CD14-positive monocyte (primary cell): ENCODE data around the gene KCTD16. TPM values are rescaled to one million over a fixed set of nuclear protein-coding genes. Genes with fewer than 3 reads are reported as not detected.

Experiments used
- DNase-seq, 3 donors: peaks; one replicate each; pipeline ENCODE4 v3.0.0-alpha.2; 2011 to 2022
- H2AFZ ChIP-seq: 2 replicates; pipeline ENCODE4 v1.6.0; 2012; ENCODE audit warnings: mild to moderate bottlenecking, low read depth, low read length, inconsistent platforms; ENCODE audit not compliant: insufficient read depth, poor library complexity, severe bottlenecking
- H3K27ac ChIP-seq, 2 donors: 1 replicate in 1 of 2; 2 replicates in 1 of 2; pipeline ENCODE4 v1.5.1; 2012 to 2013; ENCODE audit warnings: low read length in 2 of 2, control low read depth in 1 of 2, inconsistent platforms in 1 of 2, low read depth in 1 of 2, mild to moderate bottlenecking in 1 of 2
- H3K27me3 ChIP-seq, 2 donors: one replicate each; pipeline versions ENCODE4 v1.6.0 to v1.6.1; 2011 to 2013; ENCODE audit warnings: low read length in 2 of 2; ENCODE audit not compliant: control insufficient read depth in 2 of 2, insufficient read depth in 2 of 2
- H3K36me3 ChIP-seq, 2 donors: replicated peaks in 1 of 2; 1 replicate in 1 of 2; 2 replicates in 1 of 2; pipeline versions ENCODE4 v1.5.1 to v1.6.1; 2012 to 2013; ENCODE audit warnings: low read length in 2 of 2, control low read depth in 1 of 2, inconsistent platforms in 1 of 2, mild to moderate bottlenecking in 1 of 2; ENCODE audit not compliant: insufficient read depth in 2 of 2, control insufficient read depth in 1 of 2
- H3K4me1 ChIP-seq, 2 donors: 1 replicate in 1 of 2; 2 replicates in 1 of 2; pipeline versions ENCODE4 v1.5.1 to v1.6.1; 2012 to 2013; ENCODE audit warnings: low read length in 2 of 2, control low read depth in 1 of 2, inconsistent platforms in 1 of 2, mild to moderate bottlenecking in 1 of 2, moderate library complexity in 1 of 2; ENCODE audit not compliant: insufficient read depth in 2 of 2, control insufficient read depth in 1 of 2
- H3K4me2 ChIP-seq: replicated peaks from 2 replicates; pipeline ENCODE3; 2012; ENCODE audit warnings: low read length, moderate library complexity, mild to moderate bottlenecking; ENCODE audit not compliant: poor library complexity, severe bottlenecking; ENCODE audit errors: extremely low read depth
- H3K4me3 ChIP-seq, 3 experiments: fragments of 200-600 bp in 1 of 3; sonication (generic) in 1 of 3; replicated peaks in 1 of 3; 1 replicate in 2 of 3; 2 replicates in 1 of 3; pipeline ENCODE4 v1.5.1; 2011 to 2013; ENCODE audit warnings: low read length in 3 of 3, mild to moderate bottlenecking in 3 of 3, control low read depth in 2 of 3, low read depth in 2 of 3, inconsistent platforms in 1 of 3, moderate library complexity in 1 of 3
- H3K79me2 ChIP-seq: 2 replicates; pipeline ENCODE4 v1.6.0; 2012; ENCODE audit warnings: mild to moderate bottlenecking, control low read depth, inconsistent platforms, low read length, moderate library complexity; ENCODE audit not compliant: insufficient read depth
- H3K9ac ChIP-seq: 2 replicates; pipeline ENCODE4 v1.6.0; 2017; ENCODE audit warnings: low read length, mild to moderate bottlenecking; ENCODE audit not compliant: insufficient read depth, poor library complexity, severe bottlenecking
- H3K9me3 ChIP-seq, 2 donors: replicated peaks in 1 of 2; 1 replicate in 1 of 2; 2 replicates in 1 of 2; pipeline versions ENCODE4 v1.5.1 to v1.6.1; 2012 to 2013; ENCODE audit warnings: low read length in 2 of 2, control low read depth in 1 of 2; ENCODE audit not compliant: control insufficient read depth in 1 of 2, insufficient read depth in 1 of 2
- H4K20me1 ChIP-seq: 2 replicates; pipeline ENCODE4 v1.6.0; 2012; ENCODE audit warnings: mild to moderate bottlenecking, low read length, control low read depth, moderate library complexity; ENCODE audit not compliant: insufficient read depth
- H3K27ac Mint-ChIP-seq, 7 donors: one replicate each; pipeline ENCODE4 v1.8.0; 2020; ENCODE audit warnings: mild to moderate bottlenecking in 7 of 7, mixed read lengths in 7 of 7, moderate library complexity in 6 of 7, inconsistent platforms in 2 of 7
- H3K27me3 Mint-ChIP-seq, 3 donors: one replicate each; pipeline ENCODE4 v1.8.0; 2021 to 2022; ENCODE audit warnings: low read depth in 3 of 3, mild to moderate bottlenecking in 3 of 3, mixed read lengths in 3 of 3, moderate library complexity in 3 of 3, inconsistent platforms in 1 of 3
- H3K36me3 Mint-ChIP-seq, 2 donors: one replicate each; pipeline ENCODE4 v1.8.0; 2020; ENCODE audit warnings: mixed read lengths in 2 of 2, inconsistent platforms in 1 of 2, mild to moderate bottlenecking in 1 of 2
- H3K4me1 Mint-ChIP-seq: one replicate; pipeline ENCODE4 v1.8.0; 2020; ENCODE audit warnings: mild to moderate bottlenecking, mixed read lengths
- H3K4me3 Mint-ChIP-seq, 2 donors: one replicate each; pipeline ENCODE4 v1.8.0; 2020; ENCODE audit warnings: mild to moderate bottlenecking in 2 of 2, mixed read lengths in 2 of 2, moderate library complexity in 1 of 2
- H3K9me3 Mint-ChIP-seq, 7 donors: one replicate each; pipeline ENCODE4 v1.8.0; 2020 to 2022; ENCODE audit warnings: mixed read lengths in 7 of 7, mild to moderate bottlenecking in 6 of 7, moderate library complexity in 6 of 7, inconsistent platforms in 2 of 7
- CTCF ChIP-seq: fragments of 200-600 bp; IDR thresholded peaks from one replicate; pipeline ENCODE4 v1.8.0; 2022; ENCODE audit warnings: antibody characterized with exemption, mild to moderate bottlenecking
- WGBS: methylation state at CpG from one replicate; pipeline ENCODE4 v1.1.5; 2013; ENCODE audit warnings: missing lambda C conversion rate; ENCODE audit not compliant: insufficient coverage; 5-methylcytosine and 5-hydroxymethylcytosine counted together
- intact Hi-C, 2 donors: fragments of 100-400 bp; cut with micrococcal nuclease; formaldehyde crosslinking; loops; one replicate each; pipeline versions ENCODE4 v1.15.0 to v1.15.1; 2023
- polyA plus RNA-seq, 3 donors: library from polyadenylated mRNA; depleted of rRNA in 1 of 3; unstranded in 2 of 3; stranded (reverse) in 1 of 3; fragments of 300-500 nt in 2 of 3; fragments of >200 nt in 1 of 3; fragmentation: Illumina TruSeq in 2 of 3; gene quantifications; 1 replicate in 2 of 3; 2 replicates in 1 of 3; pipeline ENCODE4 v1.2.3, GENCODE V29; 2012 to 2021

KCTD16 gene
- polyA plus RNA-seq, 3 donors = not detected

GRCh38 chr5:144209361-144209760, 38.7 kb downstream of the KCTD16 start:
- H3K27me3 Mint-ChIP-seq = peaks cover 20 to 40% (median 28%) of the 10 kb centered on the region in 3 donors
- no peak overlapping the region for H3K9ac ChIP-seq
- no peaks in the 10 kb centered on the region for H3K9me3 Mint-ChIP-seq

GRCh38 chr5:144210655-144211054, 40.0 kb downstream of the KCTD16 start:
- Mint-ChIP-seq H3K36me3 (no peaks in the 10 kb centered on the region), H3K9me3 (no peaks in the 10 kb centered on the region), H3K4me3 (no peak overlapping the region), H3K4me1 (no peaks in the 10 kb centered on the region), H3K27ac (no peak overlapping the region), H3K27me3 (peaks cover 7 to 27% (median 15%) of the 10 kb centered on the region in 3 donors)
- Histone ChIP-seq H3K4me1 (no peaks in the 10 kb centered on the region), H3K9me3 (no peaks in the 10 kb centered on the region), H3K79me2 (no peaks in the 10 kb centered on the region), H4K20me1 (no peaks in the 10 kb centered on the region), H3K4me2 (no peak overlapping the region), H2AFZ (no peak overlapping the region), H3K27ac (no peak overlapping the region), H3K9ac (no peak overlapping the region), H3K27me3 (peaks cover 14 to 27% of the 10 kb centered on the region in 2 donors), H3K36me3 (no peaks in the 10 kb centered on the region), H3K4me3 (no peak overlapping the region)
- intact Hi-C loops = no loop called here
- no peak for DNase-seq
- WGBS = no CpG with 5 or more reads among the region's 1 CpG
- TF ChIP-seq CTCF = no peak

More at GRCh38 chr5:144209361-144209760, 38.7 kb downstream of the KCTD16 start:
- Histone ChIP-seq H3K4me2 (no peak overlapping the region), H3K79me2 (no peaks in the 10 kb centered on the region), H3K9me3 (no peaks in the 10 kb centered on the region), H3K4me3 (no peak overlapping the region), H4K20me1 (no peaks in the 10 kb centered on the region), H3K27ac (no peak overlapping the region), H3K27me3 (peaks cover 27 to 40% of the 10 kb centered on the region in 2 donors), H2AFZ (no peak overlapping the region), H3K36me3 (no peaks in the 10 kb centered on the region), H3K4me1 (no peaks in the 10 kb centered on the region)
- DNase-seq = no peak
- no CpG with 5 or more reads among the region's 4 CpGs for WGBS
- TF ChIP-seq CTCF = no peak
- intact Hi-C loops = loop anchor here in 1 of 2 donors (10.0 kb wide), 1 partner anchor 1615 kb away; no protein-coding TSS in a partner anchor
- H3K4me1 Mint-ChIP-seq = no peaks in the 10 kb centered on the region
- H3K36me3 Mint-ChIP-seq = no peaks in the 10 kb centered on the region
- no peak overlapping the region for H3K4me3 Mint-ChIP-seq
- no peak overlapping the region for H3K27ac Mint-ChIP-seq
